T-cell (primary cell): ENCODE results near the gene BPHL. TPM values are rescaled to one million over a fixed set of nuclear protein-coding genes. Genes with fewer than 3 reads are reported as not detected.

Experiments
- ATAC-seq, 4 experiments: fragments of 200-7000 bp in 3 of 4; fragments of 150-1000 bp in 1 of 4; cut with Tn5 transposase; replicated peaks in 1 of 4; 1 replicate in 3 of 4; 2 replicates in 1 of 4; pipeline ENCODE4 v1.10.0; 2021; ENCODE audit warnings: moderate library complexity in 3 of 4, mild to moderate bottlenecking in 2 of 4, moderate number of reproducible peaks in 1 of 4
- CTCF ChIA-PET, 2 donors: fragments of 300-600 bp; sonication (Branson Sonifier 250); formaldehyde crosslinking; loops; one replicate each; lab custom pipeline; 2022; ENCODE audit warnings: antibody characterized with exemption in 2 of 2; lab: Charles Lee
- POLR2A ChIA-PET, 2 donors: fragments of 300-600 bp; sonication (Branson Sonifier 250); formaldehyde crosslinking; loops; one replicate each; lab custom pipeline; 2022; ENCODE audit warnings: antibody characterized with exemption in 2 of 2; lab: Charles Lee
- DNase-seq, 35 experiments: peaks; one replicate each; pipeline versions ENCODE4 v3.0.0 to v3.0.0-alpha.2; 2013 to 2023
- H3K27ac ChIP-seq: one replicate; pipeline ENCODE4 v1.5.1; 2013; ENCODE audit warnings: low read length
- H3K27me3 ChIP-seq, 2 experiments: replicated peaks in 1 of 2; 1 replicate in 1 of 2; 2 replicates in 1 of 2; pipeline versions ENCODE4 v1.6.1 to v1.7.0; 2013; ENCODE audit warnings: low read length in 1 of 2, mixed read lengths in 1 of 2; ENCODE audit not compliant: control insufficient read depth in 2 of 2, insufficient read depth in 2 of 2; ENCODE audit errors: extremely low read depth in 1 of 2
- H3K36me3 ChIP-seq, 2 donors: 1 replicate in 1 of 2; 2 replicates in 1 of 2; pipeline versions ENCODE4 v1.6.1 to v1.7.0; 2013; ENCODE audit warnings: low read length in 1 of 2; ENCODE audit not compliant: control insufficient read depth in 2 of 2, insufficient read depth in 1 of 2; ENCODE audit errors: extremely low read depth in 1 of 2
- H3K4me1 ChIP-seq, 2 experiments: 1 replicate in 1 of 2; 2 replicates in 1 of 2; pipeline versions ENCODE4 v1.6.1 to v1.7.0; 2013; ENCODE audit warnings: low read length in 2 of 2, mixed read lengths in 1 of 2; ENCODE audit not compliant: insufficient read depth in 2 of 2, control insufficient read depth in 1 of 2; ENCODE audit errors: extremely low read depth in 1 of 2
- H3K4me3 ChIP-seq, 2 donors: 1 replicate in 1 of 2; 2 replicates in 1 of 2; pipeline versions ENCODE4 v1.5.1 to v1.7.0; 2013; ENCODE audit warnings: mild to moderate bottlenecking in 2 of 2, low read length in 1 of 2, moderate library complexity in 1 of 2; ENCODE audit not compliant: control insufficient read depth in 1 of 2; ENCODE audit errors: extremely low read depth in 1 of 2
- H3K9me3 ChIP-seq: 2 replicates; pipeline ENCODE4 v1.7.0; 2013
- H3K27ac Mint-ChIP-seq, 2 donors: one replicate each; pipeline ENCODE4 v1.8.0; 2020 to 2021; ENCODE audit warnings: mild to moderate bottlenecking in 2 of 2, mixed read lengths in 2 of 2
- H3K27me3 Mint-ChIP-seq, 2 donors: one replicate each; pipeline ENCODE4 v1.8.0; 2021 to 2022; ENCODE audit warnings: mixed read lengths in 2 of 2
- H3K36me3 Mint-ChIP-seq: one replicate; pipeline ENCODE4 v1.8.0; 2021; ENCODE audit warnings: mixed read lengths
- H3K4me1 Mint-ChIP-seq, 3 donors: one replicate each; pipeline ENCODE4 v1.8.0; 2020 to 2022; ENCODE audit warnings: mixed read lengths in 3 of 3, mild to moderate bottlenecking in 1 of 3
- H3K4me3 Mint-ChIP-seq, 3 donors: one replicate each; pipeline ENCODE4 v1.8.0; 2020 to 2022; ENCODE audit warnings: mild to moderate bottlenecking in 3 of 3, mixed read lengths in 3 of 3, moderate library complexity in 3 of 3
- H3K9me3 Mint-ChIP-seq, 3 donors: one replicate each; pipeline ENCODE4 v1.8.0; 2020 to 2022; ENCODE audit warnings: mixed read lengths in 3 of 3
- WGBS: methylation state at CpG from one replicate; pipeline ENCODE4 v1.1.5; 2013; ENCODE audit warnings: missing lambda C conversion rate; ENCODE audit not compliant: insufficient coverage; 5-methylcytosine and 5-hydroxymethylcytosine counted together
- total RNA-seq, 35 experiments: library from RNA in 6 of 35; stranded (reverse) in 6 of 35; fragments of 120-200 nt in 1 of 35; gene quantifications; one replicate each; pipeline versions ENCODE4 v1.2.1 to v1.2.4 and lab custom pipeline; 2013 to 2026

Gene BPHL
- total RNA-seq (10 to 100 TPM in 3 of 5 donors, 1 to 10 TPM in 2; 7.1 to 12.4 (median 11.0) TPM), total RNA-seq (lab: John Stamatoyannopoulos, UW) (2.1 to 16.0 (median 6.0) reads per million in 29 experiments)
- total RNA-seq (2013) = 9.1 TPM

- H3K27ac Mint-ChIP-seq = peak within 1 kb of the TSS; percentile 90 to 91
- peak; percentile 91 to 100 (median 99) for DNase-seq
- Histone ChIP-seq H3K27ac (peak within 1 kb of the TSS; percentile 87), H3K36me3 (peaks cover under 1 to 18% of the 10 kb centered on the region in 2 donors), H3K4me1 (peaks cover 0 to 11% of the 10 kb centered on the region in 2 experiments), H3K4me3 (peak within 1 kb of the TSS; percentile 71 to 79), H3K9me3 (no peaks in the 10 kb centered on the region), H3K27me3 (no peaks in the 10 kb centered on the region)
- ChIA-PET CTCF (interaction anchor here in 1 of 2 donors (0.5 kb wide), 1 partner anchor 39 kb away, joined by 3 read pairs; the partner anchor contains the start of gene TUBB2A), POLR2A (interaction anchor here in 1 of 2 donors (0.6 kb wide), 1 partner anchor 11 kb away, joined by 4 read pairs; no protein-coding TSS in a partner anchor)
- H3K4me1 Mint-ChIP-seq = peaks cover 15 to 16% (median 16%) of the 10 kb centered on the region in 3 donors
- WGBS = under 1% methylated on average over 88 of the region's 89 CpGs
- peaks cover 6% of the 10 kb centered on the region for H3K36me3 Mint-ChIP-seq
- no peaks in the 10 kb centered on the region for H3K27me3 Mint-ChIP-seq
- H3K9me3 Mint-ChIP-seq = no peaks in the 10 kb centered on the region
- H3K4me3 Mint-ChIP-seq = peak within 1 kb of the TSS; percentile 85 to 89 (median 87)
- ATAC-seq = peak; percentile 85 to 94 (median 90)
Observed at GRCh38 chr6:3118353-3119039, at the start of gene BPHL. BPHL (plus strand) TSS chr6:3118711; CDS start chr6:3118741, 30 bp downstream.

- no peaks in the 10 kb centered on the region for H3K27me3 ChIP-seq
- no peak overlapping the region for H3K27ac ChIP-seq
- ATAC-seq (no peak), DNase-seq (no peak)
- H3K4me3 ChIP-seq = no peak overlapping the region
- ChIA-PET CTCF (no interaction called here), POLR2A (interaction anchor here (0.5 to 0.6 kb wide), 2 partner anchors 27 to 91 kb away, joined by 3 read pairs; no protein-coding TSS in a partner anchor)
- peaks cover 21 to 47% of the 10 kb centered on the region in 2 experiments for H3K4me1 ChIP-seq
- H3K9me3 ChIP-seq = no peaks in the 10 kb centered on the region
- no CpG with 5 or more reads among the region's 2 CpGs for WGBS
- H3K27ac Mint-ChIP-seq = peak overlapping the region; percentile 3 to 19
- peaks cover 75 to 83% (median 75%) of the 10 kb centered on the region in 3 donors for H3K4me1 Mint-ChIP-seq
- peaks cover 13% of the 10 kb centered on the region for H3K36me3 Mint-ChIP-seq
- H3K4me3 Mint-ChIP-seq = no peak overlapping the region
- H3K36me3 ChIP-seq = peaks cover 0 to 25% of the 10 kb centered on the region in 2 donors
- H3K9me3 Mint-ChIP-seq = no peaks in the 10 kb centered on the region
- no peaks in the 10 kb centered on the region for H3K27me3 Mint-ChIP-seq
Observed at GRCh38 chr6:3071568-3071967, 46.9 kb upstream of the BPHL start.

GRCh38 chr6:3072798-3073197 lies 45.7 kb upstream of the BPHL start:
- Mint-ChIP-seq H3K27ac (no peak overlapping the region), H3K36me3 (peaks cover 24% of the 10 kb centered on the region), H3K27me3 (no peaks in the 10 kb centered on the region), H3K4me1 (peaks cover 66 to 81% (median 75%) of the 10 kb centered on the region in 3 donors), H3K4me3 (no peak overlapping the region), H3K9me3 (no peaks in the 10 kb centered on the region)
- peaks cover 0 to 35% of the 10 kb centered on the region in 2 donors for H3K36me3 ChIP-seq
- peaks cover 18 to 45% of the 10 kb centered on the region in 2 experiments for H3K4me1 ChIP-seq
- ChIA-PET CTCF (interaction anchor here in 1 of 2 donors (0.5 kb wide), 1 partner anchor 72 kb away, joined by 3 read pairs; no protein-coding TSS in a partner anchor), POLR2A (interaction anchor here in 1 of 2 donors (0.5 kb wide), 1 partner anchor 101 kb away, joined by 3 read pairs; no protein-coding TSS in a partner anchor)
- no peak for DNase-seq
- H3K27me3 ChIP-seq = no peaks in the 10 kb centered on the region
- no peaks in the 10 kb centered on the region for H3K9me3 ChIP-seq
- H3K27ac ChIP-seq = no peak overlapping the region
- WGBS = no CpG with 5 or more reads among the region's 7 CpGs
- no peak for ATAC-seq
- no peak overlapping the region for H3K4me3 ChIP-seq

- no peak for ATAC-seq
- ChIA-PET CTCF (interaction anchor here in 1 of 2 donors (0.5 kb wide), 1 partner anchor 73 kb away, joined by 3 read pairs; no protein-coding TSS in a partner anchor), POLR2A (interaction anchor here in 1 of 2 donors (0.5 kb wide), 2 partner anchors 38 to 101 kb away, joined by 3 to 4 read pairs; no protein-coding TSS in a partner anchor)
- peaks cover 30% of the 10 kb centered on the region for H3K36me3 Mint-ChIP-seq
- H3K36me3 ChIP-seq = peaks cover 2 to 41% of the 10 kb centered on the region in 2 donors
- no peak overlapping the region for H3K4me3 ChIP-seq
- no peaks in the 10 kb centered on the region for H3K9me3 ChIP-seq
- no peak overlapping the region for H3K27ac ChIP-seq
- WGBS = 100% methylated on average over 1 of the region's 11 CpGs
- peaks cover 18 to 41% of the 10 kb centered on the region in 2 experiments for H3K4me1 ChIP-seq
- H3K9me3 Mint-ChIP-seq = no peaks in the 10 kb centered on the region
- no peaks in the 10 kb centered on the region for H3K27me3 ChIP-seq
- peaks cover 63 to 79% (median 74%) of the 10 kb centered on the region in 3 donors for H3K4me1 Mint-ChIP-seq
- no peak overlapping the region for H3K4me3 Mint-ChIP-seq
- no peak overlapping the region for H3K27ac Mint-ChIP-seq
- no peak for DNase-seq
- H3K27me3 Mint-ChIP-seq = no peaks in the 10 kb centered on the region
Observed at GRCh38 chr6:3073382-3073781, 45.1 kb upstream of the BPHL start.

- POLR2A ChIA-PET = interaction anchor here (0.6 to 1.3 kb wide), 5 partner anchors 8 to 1026 kb away, joined by 3 to 4 read pairs (median 3); partner anchors contain the start of gene RIPK1 (in 1 of the 2)
- DNase-seq (no peak), ATAC-seq (no peak)
- Mint-ChIP-seq H3K27me3 (no peaks in the 10 kb centered on the region), H3K4me1 (peaks cover 51 to 65% (median 63%) of the 10 kb centered on the region in 3 donors), H3K9me3 (no peaks in the 10 kb centered on the region), H3K36me3 (peaks cover 44% of the 10 kb centered on the region), H3K4me3 (peak overlapping the region; percentile 38 to 70 (median 59)), H3K27ac (peak overlapping the region; percentile 91 to 93)
- no peaks in the 10 kb centered on the region for H3K27me3 ChIP-seq
- WGBS = no CpG with 5 or more reads among the region's 4 CpGs
- H3K27ac ChIP-seq = peak overlapping the region; percentile 48
- peaks cover 8 to 63% of the 10 kb centered on the region in 2 donors for H3K36me3 ChIP-seq
- no peaks in the 10 kb centered on the region for H3K9me3 ChIP-seq
- peaks cover 9 to 28% of the 10 kb centered on the region in 2 experiments for H3K4me1 ChIP-seq
- CTCF ChIA-PET = interaction anchor here in 1 of 2 donors (0.7 to 1.1 kb wide), 4 partner anchors 11 to 285 kb away, joined by 3 to 4 read pairs (median 3); no protein-coding TSS in a partner anchor
- no peak overlapping the region for H3K4me3 ChIP-seq
Observed at GRCh38 chr6:3075772-3076113, 42.8 kb upstream of the BPHL start.

- DNase-seq = no peak
- no peaks in the 10 kb centered on the region for H3K27me3 ChIP-seq
- H3K9me3 ChIP-seq = no peaks in the 10 kb centered on the region
- no CpG with 5 or more reads among the region's 3 CpGs for WGBS
- H3K4me1 ChIP-seq = peaks cover 8 to 24% of the 10 kb centered on the region in 2 experiments
- peak overlapping the region in 1 of 3 donors; percentile 59 for H3K4me3 Mint-ChIP-seq
- peaks cover 45 to 62% (median 58%) of the 10 kb centered on the region in 3 donors for H3K4me1 Mint-ChIP-seq
- ChIA-PET CTCF (interaction anchor here in 1 of 2 donors (0.6 to 1.1 kb wide), 5 partner anchors 11 to 285 kb away, joined by 3 to 4 read pairs (median 3); no protein-coding TSS in a partner anchor), POLR2A (interaction anchor here (0.7 to 1.3 kb wide), 5 partner anchors 9 to 1026 kb away, joined by 3 to 4 read pairs (median 3); partner anchors contain the start of gene RIPK1 (in 1 of the 2))
- H3K27me3 Mint-ChIP-seq = no peaks in the 10 kb centered on the region
- H3K27ac Mint-ChIP-seq = peak overlapping the region in 1 of 2 donors; percentile 91
- H3K27ac ChIP-seq = peak overlapping the region; percentile 48
- peaks cover 49% of the 10 kb centered on the region for H3K36me3 Mint-ChIP-seq
- H3K9me3 Mint-ChIP-seq = no peaks in the 10 kb centered on the region
- peaks cover 13 to 66% of the 10 kb centered on the region in 2 donors for H3K36me3 ChIP-seq
- no peak for ATAC-seq
- H3K4me3 ChIP-seq = no peak overlapping the region
Observed at GRCh38 chr6:3076320-3076719, 42.2 kb upstream of the BPHL start.
